Suprapubic skin (tissue), 4 donors: ENCODE measurements around the gene CAMSAP1.

Source experiments
- POLR2A ChIP-seq, 2 donors: fragments of 450-650 bp; IDR thresholded peaks; one replicate each; pipeline ENCODE4 v1.6.1; 2017; ENCODE audit warnings: antibody characterized with exemption in 2 of 2, mild to moderate bottlenecking in 2 of 2, moderate library complexity in 2 of 2
- POLR2AphosphoS5 ChIP-seq, 3 donors: sonication (generic); formaldehyde crosslinking; IDR thresholded peaks; one replicate each; pipeline ENCODE4 v1.6.1; 2017; ENCODE audit warnings: antibody characterized with exemption in 3 of 3
- TF ChIP-seq, protein P1 (sequence below), 2 donors: fragments of 200-600 bp in 1 of 2; fragments of 450-650 bp in 1 of 2; sonication (generic) in 1 of 2; IDR thresholded peaks; one replicate each; pipeline ENCODE4 v1.5.1; 2016 to 2019; ENCODE audit warnings: antibody characterized with exemption in 2 of 2, mild to moderate bottlenecking in 1 of 2, moderate library complexity in 1 of 2

DNA sequence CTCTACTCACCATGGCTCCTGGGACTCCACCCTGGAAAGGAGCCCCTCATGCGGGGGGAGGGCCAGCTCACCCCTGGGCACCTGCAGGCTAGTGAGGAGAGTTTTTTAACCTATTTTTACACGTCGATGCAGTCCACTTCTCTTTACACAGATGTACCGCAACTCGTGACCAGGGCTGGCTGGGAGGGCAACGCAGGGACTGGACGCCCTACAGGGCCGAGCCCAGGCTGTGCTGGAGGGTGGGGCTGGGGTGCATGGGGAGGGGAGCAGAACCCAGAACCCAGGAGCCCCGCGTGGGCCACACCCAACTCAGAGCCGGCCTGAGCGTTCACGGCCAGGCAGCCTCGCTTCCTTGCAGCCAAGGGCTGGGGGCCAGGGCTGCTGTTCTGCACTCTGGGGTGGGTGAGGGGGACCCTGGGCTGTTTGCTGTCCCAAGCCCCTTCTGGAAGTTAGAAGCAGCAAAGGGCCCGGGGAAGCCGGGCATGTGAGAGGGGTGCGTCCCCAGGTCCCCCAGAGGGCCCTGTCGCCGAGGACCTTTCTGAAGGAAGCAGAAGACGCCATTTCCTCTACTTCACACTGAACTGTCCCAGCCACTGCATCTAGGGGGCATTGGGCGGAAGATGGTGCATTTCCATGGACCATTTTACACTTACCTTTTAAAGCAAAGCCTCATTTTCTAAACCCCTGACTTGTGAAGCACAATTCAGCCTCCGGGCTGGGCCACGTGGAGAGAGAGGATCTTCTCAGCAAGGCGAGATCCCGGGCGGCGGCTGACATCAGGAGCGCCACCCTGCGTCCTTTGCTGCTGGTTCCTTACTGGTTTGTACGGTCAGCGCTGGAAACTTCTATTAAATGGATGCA, 114.8 kb downstream of the CAMSAP1 start:
- TF ChIP-seq, protein P1, sequence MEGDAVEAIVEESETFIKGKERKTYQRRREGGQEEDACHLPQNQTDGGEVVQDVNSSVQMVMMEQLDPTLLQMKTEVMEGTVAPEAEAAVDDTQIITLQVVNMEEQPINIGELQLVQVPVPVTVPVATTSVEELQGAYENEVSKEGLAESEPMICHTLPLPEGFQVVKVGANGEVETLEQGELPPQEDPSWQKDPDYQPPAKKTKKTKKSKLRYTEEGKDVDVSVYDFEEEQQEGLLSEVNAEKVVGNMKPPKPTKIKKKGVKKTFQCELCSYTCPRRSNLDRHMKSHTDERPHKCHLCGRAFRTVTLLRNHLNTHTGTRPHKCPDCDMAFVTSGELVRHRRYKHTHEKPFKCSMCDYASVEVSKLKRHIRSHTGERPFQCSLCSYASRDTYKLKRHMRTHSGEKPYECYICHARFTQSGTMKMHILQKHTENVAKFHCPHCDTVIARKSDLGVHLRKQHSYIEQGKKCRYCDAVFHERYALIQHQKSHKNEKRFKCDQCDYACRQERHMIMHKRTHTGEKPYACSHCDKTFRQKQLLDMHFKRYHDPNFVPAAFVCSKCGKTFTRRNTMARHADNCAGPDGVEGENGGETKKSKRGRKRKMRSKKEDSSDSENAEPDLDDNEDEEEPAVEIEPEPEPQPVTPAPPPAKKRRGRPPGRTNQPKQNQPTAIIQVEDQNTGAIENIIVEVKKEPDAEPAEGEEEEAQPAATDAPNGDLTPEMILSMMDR (IDR thresholded peaks at IDR 0.05): no peak
- no peak for TF ChIP-seq POLR2A (IDR thresholded peaks at IDR 0.05)
- no peak for TF ChIP-seq POLR2AphosphoS5 (IDR thresholded peaks at IDR 0.05)
